ENCODE measurements around the gene GALNT10. TPM values are rescaled to one million over a fixed set of nuclear protein-coding genes. Genes with fewer than 3 reads are reported as not detected.

Gene GALNT10
- total RNA-seq, 2 donors from 2014 or later = 19.0 to 19.1 TPM

GRCh38 chr5:154403234-154403633 is 212.7 kb downstream of the GALNT10 start:
- no peak for DNase-seq
- intact Hi-C loops (cut with DNase I) = loop anchor here in 1 of 2 donors (5.0 to 10.0 kb wide), 3 partner anchors 208 to 428 kb away; partner anchors contain the start of gene GALNT10
- no peak for ATAC-seq

GRCh38 chr5:154403776-154404387 is 213.3 kb downstream of the GALNT10 start:
- DNase-seq = no peak
- intact Hi-C loops (cut with DNase I) = loop anchor here in 1 of 2 donors (5.0 to 10.0 kb wide), 3 partner anchors 209 to 429 kb away; partner anchors contain the start of gene GALNT10
- no peak for ATAC-seq

GRCh38 chr5:154405078-154405792 is 214.7 kb downstream of the GALNT10 start:
- DNase-seq (peak; percentile 88), ATAC-seq (peak; percentile 97)
- intact Hi-C loops (cut with DNase I) = loop anchor here (1.0 to 10.0 kb wide), 6 partner anchors 208 to 431 kb away; partner anchors contain the start of gene GALNT10 (in 1 of the 2)

- no peak for DNase-seq
- intact Hi-C loops (cut with DNase I) = loop anchor here (5.0 to 10.0 kb wide), 5 partner anchors 209 to 431 kb away; partner anchors contain the start of gene GALNT10 (in 1 of the 2)
- ATAC-seq = no peak
Measured at GRCh38 chr5:154406231-154406630, 215.7 kb downstream of the GALNT10 start.

GRCh38 chr5:154406826-154407225 is 216.3 kb downstream of the GALNT10 start:
- no peak for DNase-seq
- intact Hi-C loops (cut with DNase I) = loop anchor here (5.0 to 10.0 kb wide), 5 partner anchors 210 to 432 kb away; partner anchors contain the start of gene GALNT10 (in 1 of the 2)
- no peak for ATAC-seq

- DNase-seq (no peak), ATAC-seq (no peak)
- intact Hi-C loops (cut with DNase I) = loop anchor here (5.0 to 10.0 kb wide), 5 partner anchors 212 to 434 kb away; partner anchors contain the start of gene GALNT10 (in 1 of the 2)
Measured at GRCh38 chr5:154408811-154409210, 218.3 kb downstream of the GALNT10 start.

GRCh38 chr5:154409230-154409840 is 218.8 kb downstream of the GALNT10 start:
- DNase-seq (no peak), ATAC-seq (no peak)
- intact Hi-C loops (cut with DNase I) = loop anchor here (5.0 to 10.0 kb wide), 5 partner anchors 212 to 435 kb away; partner anchors contain the start of gene GALNT10 (in 1 of the 2)

GRCh38 chr5:154410008-154410407 is 219.5 kb downstream of the GALNT10 start:
- intact Hi-C loops (cut with DNase I) = no loop called here
- no peak for ATAC-seq
- no peak for DNase-seq

- no peak for DNase-seq
- intact Hi-C loops (cut with DNase I) = no loop called here
- no peak for ATAC-seq
Measured at GRCh38 chr5:154410786-154411185, 220.3 kb downstream of the GALNT10 start.

- DNase-seq (no peak), ATAC-seq (no peak)
- intact Hi-C loops (cut with DNase I) = no loop called here
Measured at GRCh38 chr5:154411338-154411737, 220.8 kb downstream of the GALNT10 start.

- DNase-seq (no peak), ATAC-seq (no peak)
- intact Hi-C loops (cut with DNase I) = no loop called here
Measured at GRCh38 chr5:154412316-154412715, 221.8 kb downstream of the GALNT10 start.

- intact Hi-C loops (cut with DNase I) = no loop called here
- no peak for ATAC-seq
Measured at GRCh38 chr5:154412925-154413324, 222.4 kb downstream of the GALNT10 start.

GRCh38 chr5:154415114-154415513 is 224.6 kb downstream of the GALNT10 start:
- no peak for DNase-seq
- no peak for ATAC-seq
- intact Hi-C loops (cut with DNase I) = no loop called here

More at GRCh38 chr5:154412925-154413324, 222.4 kb downstream of the GALNT10 start:
- DNase-seq = no peak

- DNase-seq (no peak), ATAC-seq (no peak)
- intact Hi-C loops (cut with DNase I) = no loop called here
Measured at GRCh38 chr5:154418344-154418820, 227.8 kb downstream of the GALNT10 start.

GRCh38 chr5:154419236-154419635 is 228.7 kb downstream of the GALNT10 start:
- ATAC-seq (no peak), DNase-seq (no peak)
- intact Hi-C loops (cut with DNase I) = no loop called here

GRCh38 chr5:154421868-154422267 is 231.3 kb downstream of the GALNT10 start:
- no peak for ATAC-seq
- intact Hi-C loops (cut with DNase I) = no loop called here
- no peak for DNase-seq

GRCh38 chr5:154422298-154422697 is 231.8 kb downstream of the GALNT10 start:
- intact Hi-C loops (cut with DNase I) = no loop called here
- DNase-seq (no peak), ATAC-seq (no peak)

GRCh38 chr5:154428208-154428607 is 237.7 kb downstream of the GALNT10 start:
- DNase-seq = no peak
- ATAC-seq = no peak

GRCh38 chr5:154429341-154429740 is 238.8 kb downstream of the GALNT10 start:
- DNase-seq (no peak), ATAC-seq (no peak)
- intact Hi-C loops (cut with DNase I) = no loop called here

More at GRCh38 chr5:154428208-154428607, 237.7 kb downstream of the GALNT10 start:
- intact Hi-C loops (cut with DNase I) = no loop called here

Measured in left cardiac atrium (tissue), 4 donors.